Caco-2 (cell line): Measurements from ENCODE around the gene ACP7. TPM values are rescaled to one million over a fixed set of nuclear protein-coding genes. Genes with fewer than 3 reads are reported as not detected.

Experiments
- BruUV-seq: library from RNA; stranded (reverse); fragments of 400-500 nt; replicated peaks from 2 replicates; lab custom pipeline; 2021; lab: Mats Ljungman, UMichigan
- CTCF ChIA-PET: fragments of 300-600 bp; sonication (Branson Sonifier 250); formaldehyde crosslinking; loops from one replicate; lab custom pipeline; 2022; ENCODE audit warnings: antibody characterized with exemption; lab: Charles Lee
- POLR2A ChIA-PET: fragments of 300-600 bp; sonication (Branson Sonifier 250); formaldehyde crosslinking; loops from one replicate; lab custom pipeline; 2022; ENCODE audit warnings: antibody characterized with exemption; lab: Charles Lee
- DNase-seq, 2 experiments: peaks; one replicate each; pipeline versions ENCODE4 v3.0.0 to v3.0.0-alpha.2; 2020 to 2022
- H3K27me3 ChIP-seq: replicated peaks from 2 replicates; pipeline ENCODE4 v1.6.0; 2011; ENCODE audit warnings: low read length; ENCODE audit not compliant: control insufficient read depth, insufficient read depth
- H3K36me3 ChIP-seq: 2 replicates; pipeline ENCODE4 v1.5.1; 2011; ENCODE audit warnings: low read length; ENCODE audit not compliant: control insufficient read depth, insufficient read depth
- H3K4me1 ChIP-seq: fragments of 250-450 bp; sonication (Bioruptor Pico); 2 replicates; pipeline ENCODE4 v1.5.1; 2020; ENCODE audit warnings: mild to moderate bottlenecking
- H3K4me3 ChIP-seq: 2 replicates; pipeline ENCODE4 v1.5.1; 2011; ENCODE audit warnings: low read depth, mild to moderate bottlenecking, control low read depth, low read length
- H3K9me3 ChIP-seq: fragments of 250-450 bp; sonication (Bioruptor Pico); 2 replicates; pipeline ENCODE4 v1.5.1; 2020; ENCODE audit warnings: mild to moderate bottlenecking, moderate library complexity
- H3K27ac Mint-ChIP-seq: one replicate; pipeline ENCODE4 v1.8.0; 2022; ENCODE audit warnings: mixed read lengths; ENCODE audit not compliant: unreplicated experiment
- H3K27me3 Mint-ChIP-seq: one replicate; pipeline ENCODE4 v1.8.0; 2022; ENCODE audit warnings: mixed read lengths; ENCODE audit not compliant: insufficient read depth, unreplicated experiment
- H3K36me3 Mint-ChIP-seq: one replicate; pipeline ENCODE4 v1.8.0; 2022; ENCODE audit warnings: mild to moderate bottlenecking, mixed read lengths; ENCODE audit not compliant: insufficient read depth, unreplicated experiment
- H3K4me1 Mint-ChIP-seq: one replicate; pipeline ENCODE4 v1.8.0; 2022; ENCODE audit warnings: low read depth, mixed read lengths; ENCODE audit not compliant: unreplicated experiment
- H3K4me3 Mint-ChIP-seq: one replicate; pipeline ENCODE4 v1.8.0; 2022; ENCODE audit warnings: mild to moderate bottlenecking, moderate library complexity, mixed read lengths; ENCODE audit not compliant: unreplicated experiment
- H3K9me3 Mint-ChIP-seq: one replicate; pipeline ENCODE4 v1.8.0; 2022; ENCODE audit warnings: mixed read lengths; ENCODE audit not compliant: unreplicated experiment
- intact Hi-C: fragments of 100-400 bp; cut with micrococcal nuclease; formaldehyde crosslinking; loops from one replicate; pipeline ENCODE4 v1.10.0; 2022; ENCODE audit not compliant: unreplicated experiment
- total RNA-seq: library from RNA; stranded (reverse); gene quantifications from 2 replicates; pipeline ENCODE4 v1.2.3, GENCODE V29; 2022
- TF ChIP-seq, protein P1 (sequence below), 2 experiments: fragments of 200-600 bp in 1 of 2; IDR thresholded peaks; 1 replicate in 1 of 2; 2 replicates in 1 of 2; pipeline versions ENCODE4 v1.5.1 to v1.8.0; 2011 to 2022; ENCODE audit warnings: antibody characterized with exemption in 1 of 2, control low read depth in 1 of 2, inconsistent platforms in 1 of 2, low read depth in 1 of 2, low read length in 1 of 2, mild to moderate bottlenecking in 1 of 2, moderate library complexity in 1 of 2; ENCODE audit not compliant: insufficient read depth in 1 of 2, severe bottlenecking in 1 of 2, unreplicated experiment in 1 of 2

ACP7 gene
- total RNA-seq, 1 experiment from 2014 or later, result 0.45 TPM

DNA sequence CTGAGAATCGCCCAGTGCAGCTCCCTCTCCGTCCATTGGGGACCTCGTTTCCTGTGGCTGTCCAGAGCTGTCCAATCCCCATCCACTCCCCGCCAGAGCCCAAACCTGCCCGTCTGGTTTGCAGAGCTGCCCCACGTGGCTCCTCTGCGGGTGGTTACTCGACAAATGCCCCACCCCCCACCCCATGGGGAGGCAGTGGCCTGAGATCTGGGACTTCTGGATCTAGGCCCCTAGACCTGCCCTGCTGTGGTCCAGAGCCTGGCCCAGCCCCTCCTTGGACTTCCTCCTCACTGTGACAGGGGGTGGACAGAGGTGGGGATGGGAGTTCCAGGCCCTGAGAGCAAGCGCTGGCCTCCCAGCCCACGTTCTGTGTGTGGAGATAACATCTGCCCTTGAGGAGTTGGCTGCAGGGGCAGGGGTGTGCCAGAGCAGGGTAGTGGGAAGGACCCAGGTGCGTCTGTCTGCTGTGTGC lies 70.5 kb downstream of the ACP7 start:
- ChIA-PET POLR2A (no interaction called here), CTCF (interaction anchor here (1.4 to 1.9 kb wide), 2 partner anchors 179 to 188 kb away, joined by 4 read pairs; partner anchors contain the start of genes FBXO17 and SAMD4B)
- H3K4me1 Mint-ChIP-seq, result peaks cover 71% of the 10 kb centered on the region
- H3K27ac Mint-ChIP-seq, result peak overlapping the region; percentile 91
- no peaks in the 10 kb centered on the region for H3K27me3 ChIP-seq
- H3K27me3 Mint-ChIP-seq, result no peaks in the 10 kb centered on the region
- peaks cover 1% of the 10 kb centered on the region for H3K36me3 ChIP-seq
- no peak overlapping the region for H3K4me3 ChIP-seq
- H3K9me3 ChIP-seq, result no peaks in the 10 kb centered on the region
- peaks cover 62% of the 10 kb centered on the region for H3K4me1 ChIP-seq
- no TSS peak for BruUV-seq
- H3K36me3 Mint-ChIP-seq, result peaks cover 48% of the 10 kb centered on the region
- no peaks in the 10 kb centered on the region for H3K9me3 Mint-ChIP-seq
- peak; percentile 91 to 92 for DNase-seq
- TF ChIP-seq, protein P1, sequence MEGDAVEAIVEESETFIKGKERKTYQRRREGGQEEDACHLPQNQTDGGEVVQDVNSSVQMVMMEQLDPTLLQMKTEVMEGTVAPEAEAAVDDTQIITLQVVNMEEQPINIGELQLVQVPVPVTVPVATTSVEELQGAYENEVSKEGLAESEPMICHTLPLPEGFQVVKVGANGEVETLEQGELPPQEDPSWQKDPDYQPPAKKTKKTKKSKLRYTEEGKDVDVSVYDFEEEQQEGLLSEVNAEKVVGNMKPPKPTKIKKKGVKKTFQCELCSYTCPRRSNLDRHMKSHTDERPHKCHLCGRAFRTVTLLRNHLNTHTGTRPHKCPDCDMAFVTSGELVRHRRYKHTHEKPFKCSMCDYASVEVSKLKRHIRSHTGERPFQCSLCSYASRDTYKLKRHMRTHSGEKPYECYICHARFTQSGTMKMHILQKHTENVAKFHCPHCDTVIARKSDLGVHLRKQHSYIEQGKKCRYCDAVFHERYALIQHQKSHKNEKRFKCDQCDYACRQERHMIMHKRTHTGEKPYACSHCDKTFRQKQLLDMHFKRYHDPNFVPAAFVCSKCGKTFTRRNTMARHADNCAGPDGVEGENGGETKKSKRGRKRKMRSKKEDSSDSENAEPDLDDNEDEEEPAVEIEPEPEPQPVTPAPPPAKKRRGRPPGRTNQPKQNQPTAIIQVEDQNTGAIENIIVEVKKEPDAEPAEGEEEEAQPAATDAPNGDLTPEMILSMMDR (IDR thresholded peaks at IDR 0.05; ENCODE audit: insufficient read depth in 1 of 2, low read depth in 1 of 2, low read length in 1 of 2, severe bottlenecking in 1 of 2, unreplicated experiment in 1 of 2), result peak in 1 of 2 experiments; percentile 26
- H3K4me3 Mint-ChIP-seq, result peak overlapping the region; percentile 60
- intact Hi-C loops, result loop anchor here (2.0 kb wide), 1 partner anchor 28 kb away; no protein-coding TSS in a partner anchor

GRCh38 chr19:39155114-39155700 lies 71.0 kb downstream of the ACP7 start:
- H3K27ac Mint-ChIP-seq, result peak overlapping the region; percentile 91
- H3K4me1 Mint-ChIP-seq, result peaks cover 70% of the 10 kb centered on the region
- TF ChIP-seq, protein P1 (IDR thresholded peaks at IDR 0.05; ENCODE audit: insufficient read depth in 1 of 2, low read depth in 1 of 2, low read length in 1 of 2, severe bottlenecking in 1 of 2, unreplicated experiment in 1 of 2), result no peak
- peak overlapping the region; percentile 60 for H3K4me3 Mint-ChIP-seq
- Histone ChIP-seq H3K4me3 (no peak overlapping the region), H3K36me3 (peaks cover 1% of the 10 kb centered on the region), H3K9me3 (no peaks in the 10 kb centered on the region), H3K4me1 (peaks cover 67% of the 10 kb centered on the region), H3K27me3 (no peaks in the 10 kb centered on the region)
- peaks cover 44% of the 10 kb centered on the region for H3K36me3 Mint-ChIP-seq
- intact Hi-C loops, result loop anchor here (2.0 kb wide), 1 partner anchor 28 kb away; no protein-coding TSS in a partner anchor
- ChIA-PET CTCF (interaction anchor here (0.7 to 1.9 kb wide), 3 partner anchors 33 to 187 kb away, joined by 3 to 4 read pairs (median 4); partner anchors contain the start of genes FBXO17 and SAMD4B), POLR2A (no interaction called here)
- no TSS peak for BruUV-seq
- H3K27me3 Mint-ChIP-seq, result no peaks in the 10 kb centered on the region
- DNase-seq, result no peak
- no peaks in the 10 kb centered on the region for H3K9me3 Mint-ChIP-seq

- H3K4me3 Mint-ChIP-seq, result no peak overlapping the region
- H3K4me3 ChIP-seq, result no peak overlapping the region
- ChIA-PET CTCF (interaction anchor here (0.7 to 1.9 kb wide), 2 partner anchors 33 to 180 kb away, joined by 3 to 4 read pairs; partner anchors contain the start of gene FBXO17), POLR2A (no interaction called here)
- no peaks in the 10 kb centered on the region for H3K9me3 Mint-ChIP-seq
- no peaks in the 10 kb centered on the region for H3K27me3 ChIP-seq
- H3K36me3 ChIP-seq, result peaks cover 1% of the 10 kb centered on the region
- H3K27ac Mint-ChIP-seq, result peak overlapping the region; percentile 91
- intact Hi-C loops, result loop anchor here (2.0 kb wide), 1 partner anchor 29 kb away; no protein-coding TSS in a partner anchor
- peaks cover 72% of the 10 kb centered on the region for H3K4me1 ChIP-seq
- BruUV-seq, result no TSS peak
- no peaks in the 10 kb centered on the region for H3K27me3 Mint-ChIP-seq
- no peak for DNase-seq
- peaks cover 70% of the 10 kb centered on the region for H3K4me1 Mint-ChIP-seq
- H3K9me3 ChIP-seq, result no peaks in the 10 kb centered on the region
- TF ChIP-seq, protein P1 (IDR thresholded peaks at IDR 0.05; ENCODE audit: insufficient read depth in 1 of 2, low read depth in 1 of 2, low read length in 1 of 2, severe bottlenecking in 1 of 2, unreplicated experiment in 1 of 2), result no peak
- H3K36me3 Mint-ChIP-seq, result peaks cover 43% of the 10 kb centered on the region
Observed at GRCh38 chr19:39155741-39156140, 71.6 kb downstream of the ACP7 start.
